DMS114 treated with DMSO at 0.1 percent for 48 hours (cell line): Measurements from ENCODE around the gene C5orf46.
"Not testable (repeated sequence)": the region's sequence is repeated elsewhere in the genome, so short reads cannot be mapped to it uniquely, and the experiment has no call there.

ENCODE experiments used
- DNase-seq: peaks from one replicate; lab custom pipeline; 2025; ENCODE audit not compliant: unreplicated experiment; lab: John Stamatoyannopoulos, UW

Gene C5orf46

DNA sequence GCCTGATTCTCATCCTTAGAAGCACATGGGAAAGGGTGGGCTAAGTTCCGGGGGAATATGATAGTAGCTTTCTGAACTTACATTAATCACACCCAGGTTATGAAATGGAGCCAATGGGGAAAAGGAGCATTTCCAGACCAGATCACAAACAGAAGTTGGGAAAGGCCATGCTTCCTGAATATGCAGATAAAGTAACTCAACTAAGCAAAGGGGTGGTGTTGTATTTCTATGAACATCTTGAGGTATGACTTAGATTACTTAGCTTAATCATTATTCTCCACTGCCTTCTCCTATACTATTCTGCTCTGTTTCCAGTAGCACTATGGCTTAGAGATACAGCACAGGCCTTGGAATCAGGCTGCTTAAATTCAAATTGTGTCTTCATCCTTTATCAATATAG lies 10.5 kb downstream of the C5orf46 start:
- no peak for DNase-seq

DNA sequence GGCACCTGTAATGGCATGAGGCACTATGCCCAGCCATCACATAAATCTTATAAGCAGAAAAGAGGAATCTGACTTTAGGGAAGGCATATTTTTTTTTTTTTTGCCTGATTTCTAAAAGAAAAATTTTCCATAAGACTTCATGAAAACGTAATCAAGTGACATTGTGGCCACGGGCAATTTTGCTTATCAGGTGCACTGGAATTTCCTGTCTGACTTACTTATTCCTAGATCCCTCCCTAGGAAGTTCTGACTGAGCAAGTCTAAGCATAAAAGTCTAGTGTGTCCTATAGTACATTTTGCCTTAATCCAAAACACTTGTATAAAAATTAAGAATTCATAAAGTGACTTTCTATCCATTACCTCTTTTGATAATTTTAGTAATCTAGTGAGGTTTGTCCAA lies 12.5 kb downstream of the C5orf46 start:
- no peak for DNase-seq

DNA sequence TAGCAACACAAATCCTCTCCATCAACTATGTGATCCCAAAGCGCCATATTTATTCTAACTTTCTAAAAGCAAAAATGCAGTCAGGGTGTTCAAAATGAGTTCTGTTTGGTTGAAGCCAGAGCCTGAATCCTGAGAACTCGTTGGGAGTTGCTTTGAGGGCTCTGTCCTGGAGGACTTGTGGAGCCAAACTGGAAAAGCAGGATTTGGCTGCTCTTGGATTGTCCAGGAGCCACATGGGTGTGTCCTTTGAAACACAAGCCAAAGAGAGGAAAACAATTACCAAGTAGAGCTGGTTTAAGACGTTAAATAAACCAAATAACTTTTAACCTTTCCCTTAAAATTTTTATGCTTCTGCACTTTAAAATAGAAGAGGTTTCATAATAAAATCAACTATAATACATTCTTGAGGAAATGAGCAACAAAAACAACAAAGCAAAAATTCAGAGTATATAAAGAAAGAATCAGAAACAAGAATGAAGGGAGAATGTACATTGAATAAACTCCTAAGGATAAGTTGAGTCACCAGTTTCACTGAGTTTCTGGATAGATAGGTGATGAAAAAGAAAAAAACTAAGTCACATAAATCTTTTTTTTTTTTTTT lies 13.5 kb downstream of the C5orf46 start:
- no peak for DNase-seq

DNA sequence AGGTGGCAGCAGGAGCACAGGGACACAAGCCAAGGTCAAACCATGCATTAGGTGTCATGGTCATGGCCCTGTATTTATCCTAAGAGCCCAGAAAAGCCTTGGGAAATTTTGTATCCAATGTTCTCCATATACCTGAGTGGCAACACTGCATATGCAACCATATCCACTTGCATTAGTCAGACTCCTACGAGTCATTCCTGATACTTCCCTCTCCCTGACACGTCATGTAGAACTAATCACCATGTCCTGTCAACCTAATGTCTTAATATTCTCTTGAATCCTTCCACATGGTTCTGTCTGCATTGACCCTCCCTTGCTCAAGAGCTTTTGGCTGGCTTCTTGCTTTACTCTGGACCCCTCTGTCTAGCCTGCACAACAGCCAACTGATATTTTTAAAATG lies 18.4 kb downstream of the C5orf46 start:
- DNase-seq, result no peak

DNA sequence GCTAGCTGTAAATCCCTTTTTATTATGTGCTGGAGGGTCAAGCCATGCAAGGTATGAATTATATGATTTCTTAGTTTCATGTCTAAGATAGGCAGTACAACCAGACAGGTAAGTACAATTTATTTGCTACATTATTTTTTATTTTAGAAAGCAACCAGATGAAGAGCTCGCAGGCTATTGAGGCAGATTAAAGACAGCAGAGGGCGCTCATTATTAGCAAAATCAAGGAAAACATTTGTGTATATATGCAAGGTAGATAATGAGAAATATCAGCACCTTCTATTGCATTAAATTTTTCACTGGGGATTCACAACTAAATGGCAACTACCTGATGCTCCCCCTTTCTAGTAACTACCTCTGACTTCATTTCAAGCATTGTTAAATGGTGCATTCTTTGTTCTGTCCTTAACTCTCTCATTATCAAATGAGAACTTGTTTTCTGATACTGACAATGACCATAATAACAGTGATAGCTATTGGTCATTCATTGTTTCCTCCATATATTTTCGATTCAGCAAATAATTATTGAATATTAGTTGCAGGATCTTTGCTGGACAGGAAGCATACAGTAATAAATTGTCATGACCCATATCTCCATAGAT lies 19.2 kb downstream of the C5orf46 start:
- DNase-seq, result peak; percentile 29

DNA sequence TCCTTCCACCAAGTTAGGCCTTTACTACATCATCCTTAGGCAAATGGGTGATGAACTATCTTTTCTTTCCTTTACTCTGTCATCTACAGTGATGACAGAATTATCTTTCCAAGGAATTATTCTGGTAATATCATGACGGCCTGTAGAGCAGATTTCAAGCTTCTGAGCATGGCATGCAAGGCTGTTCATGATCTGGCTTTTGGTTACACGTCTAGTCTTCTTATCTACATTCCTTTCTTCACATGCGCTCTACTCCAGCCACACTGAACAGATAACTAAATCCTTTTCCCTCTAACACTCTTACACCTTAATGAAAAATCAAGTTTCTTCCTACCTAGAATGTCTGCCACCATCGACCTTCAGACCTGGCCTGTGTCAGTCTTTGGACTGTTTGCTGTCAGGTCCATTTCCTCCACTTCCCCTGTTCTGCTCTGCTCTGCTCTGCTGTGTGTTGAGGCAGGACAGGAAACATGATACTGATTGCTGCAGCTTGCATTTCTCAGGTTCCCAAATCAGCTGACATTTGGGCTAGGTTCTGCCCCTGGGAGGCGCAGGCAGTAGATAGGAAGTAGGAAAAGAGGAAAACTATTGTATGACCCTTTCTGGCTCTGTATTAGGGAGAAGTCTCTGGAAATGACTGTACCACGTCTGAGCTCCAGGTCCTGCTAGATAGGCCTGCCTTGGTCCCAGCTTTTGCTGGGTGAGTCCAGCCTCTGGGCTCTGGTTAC lies 23.6 kb downstream of the C5orf46 start:
- no peak for DNase-seq

DNA sequence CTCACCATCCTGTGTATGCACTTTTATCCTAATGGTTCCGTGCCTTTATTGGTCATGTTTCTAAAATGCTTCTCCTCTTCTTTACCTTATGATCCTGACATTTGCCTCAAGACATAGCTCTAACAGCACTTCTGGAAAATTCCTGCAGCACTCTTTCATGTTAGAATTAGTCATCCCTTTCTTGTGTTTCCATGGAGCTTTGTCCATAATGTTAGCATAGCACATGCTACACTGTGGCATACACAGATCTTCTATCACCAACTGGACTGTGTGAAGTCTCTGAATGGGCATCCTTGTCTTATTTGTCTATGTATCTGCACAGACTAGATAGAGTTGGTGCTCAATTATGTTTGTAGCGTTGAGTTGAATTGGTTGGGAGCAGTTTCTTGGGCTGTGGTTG lies 25.9 kb downstream of the C5orf46 start:
- no peak for DNase-seq

DNA sequence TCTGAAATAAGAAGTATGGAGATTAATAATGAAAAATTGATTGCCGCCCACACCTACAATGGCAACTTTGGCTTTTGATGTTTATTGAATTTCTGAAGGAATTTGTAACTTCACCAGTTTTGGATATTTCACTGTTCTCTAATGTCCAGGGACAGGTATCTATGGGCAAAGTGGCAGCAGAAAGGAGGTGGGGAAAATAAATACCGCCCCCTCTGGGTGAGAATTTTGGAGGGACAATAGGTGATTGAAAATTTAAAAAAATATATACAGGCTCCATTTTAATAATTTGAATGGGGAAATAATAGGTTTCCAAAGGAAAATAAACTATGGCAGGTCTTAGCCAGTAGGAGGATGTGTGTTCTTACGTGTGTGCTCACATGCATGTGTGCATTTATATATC lies 26.6 kb downstream of the C5orf46 start:
- DNase-seq, result no peak

DNA sequence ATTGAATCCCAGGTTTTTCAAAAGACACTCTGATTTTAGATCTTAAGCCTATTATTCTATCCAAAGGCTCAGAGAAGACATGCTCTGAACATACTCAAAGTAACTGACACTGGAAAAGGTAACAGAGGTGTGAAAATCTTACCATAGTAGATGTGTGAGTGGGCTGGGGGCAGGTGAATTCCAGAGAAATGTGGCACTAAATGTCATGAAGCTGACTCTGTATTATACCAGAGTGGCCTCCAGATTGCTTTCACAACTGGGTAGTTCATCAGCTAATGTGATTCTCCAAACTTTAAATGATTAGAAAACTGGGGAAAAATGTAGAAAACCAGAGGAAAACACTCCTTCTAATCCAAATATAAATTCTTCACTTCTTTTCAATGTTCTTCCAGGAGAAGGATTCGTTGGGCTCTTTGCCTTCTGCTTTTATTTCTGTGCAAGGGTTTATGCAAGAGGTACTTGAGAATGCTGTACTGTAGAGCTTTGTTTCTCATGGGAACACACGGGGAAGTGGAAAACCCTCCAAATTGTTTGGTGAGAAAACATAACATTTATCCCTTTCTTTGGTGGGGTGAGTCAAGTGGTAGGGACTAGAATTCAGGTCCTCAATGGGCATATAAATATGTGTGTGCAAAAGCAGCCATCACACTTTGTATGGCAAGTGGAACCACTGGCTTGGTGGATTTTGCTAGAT lies 28.1 kb downstream of the C5orf46 start, which contains the start of gene SCGB3A2:
Gene SCGB3A2, plus strand, starts transcription at position 646 of the 694 bp plus-strand sequence. CDS start 93 bp downstream, outside the sequence.
- no peak for DNase-seq

DNA sequence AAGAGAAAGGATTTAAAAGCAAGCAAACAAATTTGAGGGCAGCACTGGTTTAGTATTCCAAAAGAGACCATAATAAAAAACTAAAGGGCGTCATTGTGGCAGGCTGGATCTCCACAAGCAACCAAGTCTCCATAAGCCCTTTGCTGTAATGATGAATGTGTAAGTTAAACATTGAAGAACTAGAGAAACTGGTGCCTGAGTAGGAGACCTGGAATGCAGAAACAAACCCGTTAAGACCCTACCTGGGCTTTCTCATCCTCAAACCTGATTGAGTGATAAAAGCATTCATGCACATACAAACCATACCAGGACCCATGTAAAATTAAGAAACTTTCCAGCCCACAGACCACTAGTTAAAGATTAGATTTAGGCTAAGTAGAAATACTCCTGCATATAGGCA lies 29.7 kb downstream of the C5orf46 start:
- DNase-seq, result no peak

DNA sequence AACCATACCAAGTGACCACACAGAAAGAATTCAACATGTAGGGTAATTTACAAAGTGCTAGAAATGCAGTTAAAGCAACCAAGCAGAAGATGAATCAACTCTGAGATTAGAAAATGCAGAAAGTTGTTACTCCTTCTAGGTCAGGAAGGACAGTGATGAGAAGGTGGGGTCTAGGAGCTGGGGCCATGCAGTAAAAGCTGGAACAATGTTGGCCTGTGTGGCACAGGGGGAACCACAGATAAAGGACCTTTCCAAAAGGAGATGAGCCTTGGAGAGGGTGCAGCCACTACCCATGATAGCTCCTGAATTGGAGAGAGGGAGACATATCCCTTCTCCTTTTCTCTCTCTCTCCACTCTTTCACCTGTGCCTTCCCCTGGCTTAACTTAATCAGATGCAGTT lies 30.2 kb downstream of the C5orf46 start:
- no peak for DNase-seq

DNA sequence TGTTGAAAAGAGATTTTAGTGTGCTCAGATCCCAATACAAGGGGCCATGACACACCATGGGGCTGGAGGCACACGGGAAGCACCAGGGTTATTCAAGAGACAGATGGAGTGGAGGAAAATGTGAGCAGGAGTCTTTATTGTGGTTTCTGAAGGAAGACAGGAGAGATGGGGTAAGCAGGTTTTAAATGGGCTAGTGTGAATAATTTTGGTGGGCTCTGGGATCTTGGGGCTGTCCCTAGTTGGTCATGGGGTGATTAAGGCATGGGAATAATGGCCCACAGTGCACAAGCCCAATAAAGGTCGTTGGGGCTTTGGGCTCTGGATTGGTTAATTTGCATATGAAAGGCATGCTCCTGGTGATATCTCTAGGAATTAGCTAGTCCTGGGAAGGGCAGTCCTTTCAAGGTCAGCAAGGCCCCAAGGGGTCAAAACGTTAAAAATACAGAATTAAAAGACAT lies 31.4 kb downstream of the C5orf46 start:
- DNase-seq, result no peak

DNA sequence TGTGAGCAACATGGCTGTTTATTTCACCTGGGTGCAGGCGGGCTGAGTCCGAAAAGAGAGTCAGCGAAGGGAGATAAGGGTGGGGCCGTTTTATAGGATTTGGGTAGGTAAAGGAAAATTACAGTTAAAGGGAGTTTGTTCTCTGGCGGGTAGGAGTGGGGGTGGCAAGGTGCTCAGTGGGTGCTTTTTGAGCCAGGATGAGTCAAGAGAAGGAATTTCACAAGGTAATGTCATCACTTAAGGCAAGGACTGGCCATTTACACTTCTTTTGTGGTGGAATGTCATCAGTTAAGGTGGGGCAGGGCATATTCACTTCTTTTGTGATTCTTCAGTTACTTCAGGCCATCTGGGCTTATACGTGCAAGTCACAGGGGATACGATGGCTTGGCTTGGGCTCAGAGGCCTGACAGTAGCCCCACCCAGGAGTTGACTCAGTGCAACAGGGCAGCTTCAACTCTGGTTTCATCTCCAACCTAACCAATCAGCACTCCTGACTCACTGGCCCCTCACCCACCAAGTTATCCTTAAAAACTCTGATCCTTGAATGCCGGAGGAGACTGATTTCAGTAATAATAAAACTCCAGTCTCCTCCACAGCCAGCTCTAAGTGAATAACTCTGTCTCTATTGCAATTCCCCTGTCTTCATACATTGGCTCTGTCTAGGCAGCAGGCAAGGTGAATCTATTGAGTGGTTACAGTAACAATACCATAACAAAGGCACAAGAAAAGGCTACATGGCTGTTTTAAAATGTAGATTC lies 32.0 kb downstream of the C5orf46 start:
- DNase-seq, result not testable (repeated sequence)

DNA sequence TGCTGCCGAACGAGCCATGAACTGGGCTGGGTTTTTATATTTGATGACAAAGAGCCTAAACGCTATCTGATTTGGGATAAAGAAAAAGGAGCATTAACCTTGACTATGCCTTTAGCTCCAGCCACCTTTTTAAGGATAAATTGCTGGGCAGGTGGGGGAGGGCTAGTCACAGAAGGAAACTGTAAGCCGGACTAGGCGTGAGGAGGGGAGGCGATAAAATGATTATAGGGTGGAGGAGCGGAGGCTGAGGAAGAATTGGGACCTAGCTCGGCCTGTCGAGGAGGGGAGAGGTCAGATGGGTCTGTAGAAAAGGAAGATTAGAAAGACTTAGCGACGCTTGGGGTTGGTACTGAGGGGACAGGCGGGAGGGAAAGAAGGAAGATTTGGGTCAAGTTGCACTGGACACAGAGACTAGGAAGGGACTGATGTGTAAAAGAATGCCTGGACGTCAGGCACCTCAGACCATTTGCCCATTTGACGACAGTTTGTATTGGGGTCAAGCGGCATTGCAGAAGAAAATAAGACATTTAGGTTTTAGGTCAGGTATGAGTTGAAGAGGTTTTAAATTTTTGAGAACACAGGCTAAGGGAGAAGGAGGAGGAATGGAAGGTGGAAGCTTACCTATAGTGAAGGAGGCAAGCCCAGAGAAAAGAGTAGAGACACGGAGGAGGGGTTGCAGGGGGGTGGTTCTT lies 33.4 kb downstream of the C5orf46 start:
- DNase-seq, result not testable (repeated sequence)

DNA sequence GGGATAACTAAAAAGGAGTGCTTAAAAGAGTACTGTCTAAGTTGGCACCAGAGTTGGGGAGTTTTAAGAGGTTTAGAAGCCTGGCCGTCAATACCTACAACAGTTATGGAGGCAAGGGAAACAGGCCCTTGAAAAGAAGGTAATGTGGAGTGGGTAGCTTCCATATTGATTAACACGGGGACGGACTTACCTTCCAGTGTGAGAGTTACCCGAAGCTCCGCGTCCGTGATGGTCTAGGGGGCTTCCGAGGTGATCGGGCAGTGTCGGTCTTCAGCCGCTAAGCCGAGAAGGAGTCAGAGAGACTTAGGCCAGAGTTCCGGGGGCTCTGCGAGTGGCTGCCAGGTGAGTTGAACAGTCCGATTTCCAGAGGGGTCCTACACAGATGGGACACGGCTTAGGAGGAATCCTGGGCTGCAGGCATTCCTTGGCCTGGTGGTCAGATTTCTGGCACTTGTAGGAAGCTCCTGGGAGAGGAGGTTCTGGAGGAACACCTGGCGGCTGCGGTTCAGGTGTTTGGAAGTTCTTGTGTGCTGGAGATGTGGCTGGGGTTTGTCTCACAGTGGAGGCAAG lies 34.3 kb downstream of the C5orf46 start:
- not testable (repeated sequence) for DNase-seq

DNA sequence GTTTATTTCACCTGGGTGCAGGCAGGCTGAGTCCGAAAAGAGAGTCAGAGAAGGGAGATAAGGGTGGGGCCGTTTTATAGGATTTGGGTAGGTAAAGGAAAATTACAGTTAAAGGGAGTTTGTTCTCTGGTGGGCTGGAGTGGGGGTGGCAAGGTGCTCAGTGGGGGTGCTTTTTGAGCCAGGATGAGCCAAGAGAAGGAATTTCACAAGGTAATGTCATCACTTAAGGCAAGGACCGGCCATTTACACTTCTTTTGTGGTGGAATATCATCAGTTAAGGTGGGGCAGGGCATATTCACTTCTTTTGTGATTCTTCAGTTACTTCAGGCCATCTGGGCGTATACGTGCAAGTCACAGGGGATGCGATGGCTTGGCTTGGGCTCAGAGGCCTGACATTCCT lies 36.4 kb downstream of the C5orf46 start:
- DNase-seq, result not testable (repeated sequence)

DNA sequence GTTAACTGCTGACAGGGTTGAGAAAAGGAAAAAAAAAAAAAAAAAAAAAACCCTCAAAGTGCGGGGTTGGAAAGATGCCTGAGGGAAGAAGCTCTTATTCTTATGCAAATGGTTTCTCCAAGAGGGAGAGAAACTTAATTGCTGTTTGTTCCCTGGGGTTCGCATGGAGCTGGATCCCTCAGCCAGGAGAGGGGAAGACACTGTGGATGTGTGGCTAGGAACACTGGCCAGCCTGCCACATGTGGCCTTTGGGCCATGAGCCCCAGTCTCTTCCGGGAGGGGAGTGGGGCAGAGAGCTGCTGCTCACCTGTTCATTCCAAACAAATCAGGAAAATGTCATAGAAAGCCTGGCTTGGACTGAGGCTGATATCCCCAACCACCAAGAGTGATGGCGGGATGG lies 37.2 kb downstream of the C5orf46 start:
- no peak for DNase-seq

DNA sequence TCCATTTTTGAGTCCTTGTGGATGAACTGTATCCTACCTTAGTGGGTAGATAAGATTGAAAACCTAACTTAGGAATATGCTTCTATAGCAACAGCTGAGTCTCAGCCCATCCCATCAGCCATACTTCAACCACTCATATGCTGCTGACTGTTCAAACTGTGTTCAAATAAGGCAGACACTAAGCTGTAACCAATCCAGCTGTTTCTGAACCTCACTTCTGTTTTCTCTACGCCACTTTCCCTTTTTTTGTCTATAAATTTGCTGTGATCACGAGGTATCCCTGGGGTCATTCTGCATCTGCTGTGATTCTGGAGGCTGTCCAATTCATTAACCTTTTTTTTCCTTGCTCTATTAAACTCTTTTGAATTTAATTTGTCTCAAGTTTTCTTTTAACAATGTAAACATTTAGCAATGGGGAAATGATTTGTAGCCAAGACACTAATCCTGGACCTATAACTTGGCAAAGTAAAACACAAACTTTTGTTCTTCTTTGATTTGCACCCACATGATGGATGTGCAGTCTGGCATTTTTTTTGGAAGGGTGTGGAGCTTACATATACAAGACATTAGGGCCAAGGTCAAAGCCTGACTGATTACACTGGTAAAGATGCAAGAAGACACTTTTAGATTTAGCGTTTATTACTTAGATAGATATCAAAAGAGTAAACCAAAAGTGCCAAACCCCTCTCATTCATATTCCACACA lies 42.7 kb downstream of the C5orf46 start:
- DNase-seq, result no peak

DNA sequence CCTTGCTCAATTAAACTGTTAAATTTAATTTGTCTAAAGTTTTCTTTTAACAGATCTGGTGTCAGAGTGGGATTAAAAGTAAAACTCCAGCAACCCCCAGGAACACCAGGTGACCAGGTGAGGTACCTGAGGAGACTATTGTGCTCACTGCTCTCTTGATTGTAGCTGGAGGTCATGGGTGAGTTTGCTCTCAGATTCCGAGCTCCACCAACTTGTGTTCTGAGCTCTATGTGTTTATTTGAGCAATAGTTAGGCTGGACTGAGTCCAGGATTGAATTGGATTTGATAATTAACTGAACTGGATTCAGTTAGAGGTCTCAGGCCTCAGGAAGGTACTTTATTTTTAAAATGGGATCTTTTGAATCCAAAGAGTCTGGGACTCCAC lies 45.7 kb downstream of the C5orf46 start:
- no peak for DNase-seq
